ENCODE data around the gene GLRX. TPM values are rescaled to one million over a fixed set of nuclear protein-coding genes. Genes with fewer than 3 reads are reported as not detected.

The GLRX gene
- total RNA-seq, 2 donors from 2014 or later, result 151 to 173 TPM

DNA sequence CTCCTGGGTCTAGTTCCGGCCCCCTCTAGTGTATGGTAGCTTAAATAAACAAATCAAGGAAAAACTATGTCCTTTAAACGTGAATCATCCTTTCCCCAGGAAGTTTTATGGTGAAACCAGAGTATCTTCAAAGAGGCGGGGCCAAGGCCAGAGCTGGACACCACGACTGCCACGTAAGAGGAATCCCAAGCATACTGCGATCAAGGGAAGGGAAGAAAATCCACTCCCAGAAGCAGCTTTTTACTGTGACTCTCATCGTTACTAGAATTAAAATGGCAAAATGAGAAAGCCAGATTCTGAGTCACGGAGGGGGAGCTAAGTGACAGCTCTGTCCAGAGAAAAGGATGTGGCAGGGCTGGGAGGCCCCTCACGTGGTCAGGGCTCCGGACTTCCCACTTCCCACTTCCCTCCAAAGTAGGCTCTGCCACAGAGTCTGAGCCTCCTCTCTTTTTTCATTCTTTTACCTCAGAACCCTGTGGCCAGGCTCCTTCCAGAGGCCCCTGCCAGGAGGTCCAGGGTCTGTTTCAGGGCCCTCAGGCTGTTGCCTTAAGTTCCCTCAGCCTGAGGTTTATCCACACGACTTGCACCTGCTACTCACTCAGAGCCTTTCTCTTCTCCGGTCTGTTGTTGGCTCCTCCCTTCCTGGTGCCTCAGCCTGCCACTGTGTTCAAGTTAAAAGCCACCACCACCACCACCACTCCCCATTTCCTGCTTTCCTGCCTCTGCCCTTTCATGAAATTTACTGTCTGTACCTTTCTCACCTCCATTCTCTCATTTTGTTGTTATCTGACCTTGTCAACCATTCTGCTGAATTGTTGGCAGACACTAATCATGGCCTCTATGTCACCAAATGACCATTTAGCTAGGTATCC is 1.4 kb upstream of the GLRX start:
- no peak for TF ChIP-seq CTCF (IDR thresholded peaks at IDR 0.05)
- peak; percentile 87 for DNase-seq (ENCODE audit: low spot score)
- Histone ChIP-seq H3K36me3 (peaks cover 4% of the 10 kb centered on the region), H3K27ac (peak overlapping the region; percentile 91 to 96), H3K9me3 (no peaks in the 10 kb centered on the region), H3K4me3 (peak overlapping the region in 1 of 2 donors; percentile 71), H3K4me1 (peaks cover 0 to 48% of the 10 kb centered on the region in 2 donors), H3K27me3 (no peaks in the 10 kb centered on the region)

DNA sequence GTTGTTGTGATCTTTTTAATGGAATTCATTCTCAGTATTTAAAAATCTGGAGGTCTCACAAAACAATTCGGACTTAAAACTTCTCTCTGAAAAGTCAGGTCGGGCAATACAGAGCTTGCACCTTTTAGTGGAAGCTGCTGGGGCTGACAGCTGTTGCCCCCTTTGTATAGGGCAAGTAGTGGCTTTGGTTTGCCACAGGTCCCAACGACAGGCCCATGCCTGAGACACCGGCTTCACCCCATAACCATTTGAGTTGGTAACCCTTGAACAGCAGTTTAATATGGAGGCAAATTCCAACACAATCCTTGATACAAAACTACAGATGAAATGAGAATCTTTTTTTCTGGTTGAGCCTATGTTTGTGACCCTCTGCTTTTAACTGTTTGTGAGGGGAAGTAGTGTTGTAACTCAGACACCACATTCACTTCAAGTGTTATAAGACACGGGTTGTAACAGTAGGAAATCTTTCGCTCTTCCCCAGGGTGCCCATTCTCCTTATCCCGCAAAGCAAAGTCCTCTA is 752 bp upstream of the GLRX start:
- DNase-seq (ENCODE audit: low spot score), result no peak
- no peak for TF ChIP-seq CTCF (IDR thresholded peaks at IDR 0.05)
- Histone ChIP-seq H3K9me3 (no peaks in the 10 kb centered on the region), H3K36me3 (peaks cover 5% of the 10 kb centered on the region), H3K27me3 (no peaks in the 10 kb centered on the region), H3K27ac (peak overlapping the region; percentile 91 to 96), H3K4me3 (peak overlapping the region; percentile 71 to 82), H3K4me1 (peaks cover 0 to 55% of the 10 kb centered on the region in 2 donors)

DNA sequence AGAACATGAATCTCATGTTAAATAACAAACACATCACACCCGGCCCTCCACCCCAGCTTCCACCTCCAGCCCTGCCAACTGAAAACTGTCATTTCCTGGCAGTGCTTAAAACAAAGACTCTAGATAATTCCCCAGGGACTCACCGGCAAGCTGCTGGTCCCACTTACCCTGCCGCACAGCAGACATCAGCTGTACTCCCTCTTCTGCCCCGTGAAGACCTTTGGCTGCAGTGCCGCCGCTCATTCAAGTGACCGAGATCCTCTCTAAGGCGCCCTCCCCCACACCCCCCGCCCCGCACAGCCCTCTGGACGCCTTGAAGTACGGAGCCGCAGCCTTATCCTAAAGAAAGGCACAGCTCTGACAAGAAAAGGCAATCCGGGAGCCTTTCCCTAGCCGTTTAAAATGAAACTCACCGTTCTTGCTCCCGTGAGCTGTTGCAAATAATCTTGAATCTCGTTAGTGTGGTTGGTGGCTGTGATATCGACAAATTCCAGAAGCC is 434 bp downstream of the GLRX start:
- Histone ChIP-seq H3K4me3 (peak overlapping the region; percentile 71 to 82), H3K27me3 (no peaks in the 10 kb centered on the region), H3K4me1 (peaks cover 0 to 67% of the 10 kb centered on the region in 2 donors), H3K9me3 (no peaks in the 10 kb centered on the region), H3K27ac (peak overlapping the region; percentile 91 to 96), H3K36me3 (peaks cover 7% of the 10 kb centered on the region)
- no peak for TF ChIP-seq CTCF (IDR thresholded peaks at IDR 0.05)
- DNase-seq (ENCODE audit: low spot score), result no peak

- DNase-seq (ENCODE audit: low spot score), result no peak
- H3K27me3 ChIP-seq, result no peaks in the 10 kb centered on the region
- H3K9me3 ChIP-seq, result no peaks in the 10 kb centered on the region
- no peak for TF ChIP-seq CTCF (IDR thresholded peaks at IDR 0.05)
- peak overlapping the region; percentile 91 to 96 for H3K27ac ChIP-seq
- peaks cover 0 to 70% of the 10 kb centered on the region in 2 donors for H3K4me1 ChIP-seq
- peak overlapping the region; percentile 71 to 82 for H3K4me3 ChIP-seq
- peaks cover 14% of the 10 kb centered on the region for H3K36me3 ChIP-seq
These were observed 1.2 kb downstream of the GLRX start for GRCh38 chr5:95821110-95822021.

Measured in right atrium auricular region (tissue), 2 donors.